ENCODE data around the gene WWC1. TPM values are rescaled to one million over a fixed set of nuclear protein-coding genes. Genes with fewer than 3 reads are reported as not detected.

Gene WWC1
- total and polyA plus RNA-seq, 2 donors = 0.66 to 6.0 TPM

DNA sequence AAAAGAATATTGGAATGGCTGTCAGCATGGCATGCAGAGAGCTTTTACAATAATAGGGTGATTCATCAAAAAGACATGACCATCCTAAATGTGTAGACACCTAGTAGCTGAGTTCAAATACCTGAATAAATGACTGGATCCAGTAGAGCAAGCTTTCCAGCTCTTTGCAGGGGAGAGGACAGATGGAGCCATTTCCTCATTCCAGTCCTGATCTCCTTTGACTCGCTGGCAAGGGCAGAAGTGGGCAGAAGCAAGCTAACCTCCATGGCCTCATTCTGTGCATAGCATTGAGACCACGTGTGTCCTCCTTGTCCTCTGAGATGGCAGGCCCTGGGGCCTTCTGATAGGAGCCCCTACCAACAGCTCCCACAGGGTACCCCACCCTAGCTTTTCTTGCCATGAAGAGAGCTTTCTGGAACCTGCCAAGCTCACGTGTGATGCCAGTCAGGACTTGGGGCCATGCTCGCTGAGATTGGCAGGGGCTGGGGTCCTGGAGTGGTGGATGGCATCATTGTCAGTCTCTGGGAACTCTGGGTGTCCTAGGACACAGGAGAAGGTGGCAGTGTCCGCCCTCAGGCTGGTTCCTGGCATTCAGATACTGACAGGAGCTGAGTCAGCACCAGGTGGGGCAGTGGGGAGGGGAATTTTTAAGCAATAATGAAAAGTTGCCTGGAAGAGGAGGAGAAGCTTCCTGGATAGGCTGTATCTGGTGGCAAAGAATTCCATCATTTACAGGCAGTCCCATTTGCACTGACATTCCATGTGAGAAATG lies 33.6 kb downstream of the WWC1 start:
- Histone ChIP-seq H3K27ac (ENCODE audit: low read depth in 1 of 2, low read length in 1 of 2) (no peak overlapping the region), H3K9me3 (ENCODE audit: control insufficient read depth in 2 of 2, insufficient read depth in 1 of 2, low read length in 1 of 2) (peaks cover 0 to 3% of the 10 kb centered on the region in 2 donors), H3K4me1 (ENCODE audit: control insufficient read depth in 2 of 2, insufficient read depth in 2 of 2, low read length in 2 of 2) (no peaks in the 10 kb centered on the region), H3K27me3 (ENCODE audit: control insufficient read depth in 2 of 2, insufficient read depth in 1 of 2, low read length in 1 of 2) (peaks cover 0 to 2% of the 10 kb centered on the region in 2 donors), H3K36me3 (ENCODE audit: control insufficient read depth in 2 of 2, insufficient read depth in 2 of 2, low read length in 1 of 2) (no peaks in the 10 kb centered on the region), H3K4me3 (ENCODE audit: low read length in 2 of 2) (no peak overlapping the region)
- WGBS = 86% methylated on average over 5 of the region's 5 CpGs
- DNase-seq (ENCODE audit: low read depth in 6 of 9, low spot score in 9 of 9) = no peak

DNA sequence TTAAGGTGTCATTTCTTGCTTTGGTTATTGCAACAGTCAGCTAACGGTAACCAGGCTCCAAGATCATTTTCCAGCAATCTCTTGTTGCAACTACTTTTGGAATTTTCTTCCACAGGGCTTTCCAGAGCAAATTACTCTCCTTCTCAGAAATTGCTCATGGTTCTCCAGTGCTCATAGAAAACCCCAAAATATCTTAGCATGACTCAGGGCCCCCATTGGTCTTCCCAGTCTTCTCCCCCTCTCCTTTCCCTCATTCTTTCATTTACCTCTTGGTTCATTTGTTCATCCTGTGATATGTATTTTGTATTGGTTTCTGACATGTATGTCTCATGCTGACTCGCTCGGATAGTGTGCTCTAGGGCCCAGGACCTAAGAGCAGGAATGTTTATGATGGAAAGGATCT lies 35.6 kb downstream of the WWC1 start:
- Histone ChIP-seq H3K36me3 (ENCODE audit: control insufficient read depth in 2 of 2, insufficient read depth in 2 of 2, low read length in 1 of 2) (no peaks in the 10 kb centered on the region), H3K27me3 (ENCODE audit: control insufficient read depth in 2 of 2, insufficient read depth in 1 of 2, low read length in 1 of 2) (peaks cover 0 to 7% of the 10 kb centered on the region in 2 donors), H3K4me1 (ENCODE audit: control insufficient read depth in 2 of 2, insufficient read depth in 2 of 2, low read length in 2 of 2) (no peaks in the 10 kb centered on the region), H3K9me3 (ENCODE audit: control insufficient read depth in 2 of 2, insufficient read depth in 1 of 2, low read length in 1 of 2) (peaks cover 0 to 3% of the 10 kb centered on the region in 2 donors), H3K27ac (ENCODE audit: low read depth in 1 of 2, low read length in 1 of 2) (no peak overlapping the region), H3K4me3 (ENCODE audit: low read length in 2 of 2) (no peak overlapping the region)
- DNase-seq (ENCODE audit: low read depth in 6 of 9, low spot score in 9 of 9) = no peak
- WGBS = 94% methylated on average over 3 of the region's 3 CpGs

DNA sequence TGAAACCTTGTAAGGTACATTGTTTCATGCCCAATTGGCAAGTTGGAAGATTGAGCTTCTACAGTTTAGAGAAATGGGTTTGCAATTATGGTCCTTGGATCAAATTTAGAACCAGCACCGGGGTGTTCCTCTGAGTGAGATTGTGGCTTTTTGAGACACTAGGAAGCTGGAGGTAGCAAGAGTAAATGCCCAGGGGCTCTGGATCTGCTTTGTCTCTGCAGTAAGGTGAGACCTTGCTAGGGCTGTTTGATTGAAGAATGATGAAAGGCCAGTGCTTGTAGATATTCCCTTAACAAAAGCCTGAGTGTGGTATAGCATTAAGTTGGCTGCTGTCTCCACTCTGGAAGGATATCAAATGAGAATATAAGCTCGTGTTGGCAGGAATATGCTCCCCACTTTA lies 36.0 kb downstream of the WWC1 start:
- no peak for DNase-seq (ENCODE audit: low read depth in 6 of 9, low spot score in 9 of 9)
- H3K4me1 ChIP-seq (ENCODE audit: control insufficient read depth in 2 of 2, insufficient read depth in 2 of 2, low read length in 2 of 2) = no peaks in the 10 kb centered on the region
- no peak overlapping the region for H3K4me3 ChIP-seq (ENCODE audit: low read length in 2 of 2)
- 85% methylated on average over 2 of the region's 2 CpGs for WGBS
- peaks cover 0 to 7% of the 10 kb centered on the region in 2 donors for H3K27me3 ChIP-seq (ENCODE audit: control insufficient read depth in 2 of 2, insufficient read depth in 1 of 2, low read length in 1 of 2)
- H3K36me3 ChIP-seq (ENCODE audit: control insufficient read depth in 2 of 2, insufficient read depth in 2 of 2, low read length in 1 of 2) = no peaks in the 10 kb centered on the region
- H3K9me3 ChIP-seq (ENCODE audit: control insufficient read depth in 2 of 2, insufficient read depth in 1 of 2, low read length in 1 of 2) = peaks cover 0 to 3% of the 10 kb centered on the region in 2 donors
- H3K27ac ChIP-seq (ENCODE audit: low read depth in 1 of 2, low read length in 1 of 2) = no peak overlapping the region

DNA sequence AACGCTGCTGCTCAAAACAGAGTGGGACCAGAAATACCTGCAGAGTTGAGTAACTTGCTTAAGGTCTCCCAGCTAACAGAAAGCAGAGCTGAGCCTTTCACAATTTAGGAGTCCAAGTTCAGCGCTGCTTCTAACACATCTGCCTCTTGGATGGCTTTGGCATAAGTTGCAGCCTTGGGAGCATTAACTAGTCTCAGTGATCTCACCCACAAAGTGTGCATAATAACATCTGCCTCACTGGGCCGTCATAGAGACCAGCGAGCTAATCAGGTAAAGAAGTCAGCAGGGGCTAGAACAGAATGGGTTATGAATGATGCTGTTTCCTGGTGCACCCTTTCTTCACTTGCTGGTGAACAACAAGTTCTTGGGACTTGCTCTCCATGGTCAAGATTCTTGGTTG lies 36.5 kb downstream of the WWC1 start:
- Histone ChIP-seq H3K9me3 (ENCODE audit: control insufficient read depth in 2 of 2, insufficient read depth in 1 of 2, low read length in 1 of 2) (peaks cover 0 to 3% of the 10 kb centered on the region in 2 donors), H3K27ac (ENCODE audit: low read depth in 1 of 2, low read length in 1 of 2) (no peak overlapping the region), H3K36me3 (ENCODE audit: control insufficient read depth in 2 of 2, insufficient read depth in 2 of 2, low read length in 1 of 2) (no peaks in the 10 kb centered on the region), H3K4me1 (ENCODE audit: control insufficient read depth in 2 of 2, insufficient read depth in 2 of 2, low read length in 2 of 2) (no peaks in the 10 kb centered on the region), H3K27me3 (ENCODE audit: control insufficient read depth in 2 of 2, insufficient read depth in 1 of 2, low read length in 1 of 2) (peaks cover 0 to 7% of the 10 kb centered on the region in 2 donors), H3K4me3 (ENCODE audit: low read length in 2 of 2) (no peak overlapping the region)
- no peak for DNase-seq (ENCODE audit: low read depth in 6 of 9, low spot score in 9 of 9)
- WGBS = 92% methylated on average over 4 of the region's 4 CpGs

DNA sequence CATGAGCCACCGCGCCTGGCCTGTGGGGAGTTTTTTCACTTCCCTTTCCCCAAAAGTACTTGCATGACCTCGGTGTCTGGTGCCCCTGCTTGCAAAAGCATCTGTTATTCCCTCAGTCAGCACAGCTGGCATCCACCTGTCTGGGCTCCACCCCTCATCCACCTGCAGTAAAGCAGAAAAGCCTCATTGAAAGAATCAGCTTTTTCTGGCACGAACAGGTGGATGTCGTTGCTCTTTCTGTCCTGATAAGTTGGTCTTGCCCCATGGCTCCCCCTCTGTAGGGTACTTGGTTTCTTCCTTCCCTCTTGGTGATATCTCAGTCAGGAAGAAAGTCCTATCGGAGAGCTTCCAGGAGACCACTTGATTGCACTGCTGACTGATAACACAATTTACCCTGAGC lies 37.4 kb downstream of the WWC1 start:
- Histone ChIP-seq H3K27me3 (ENCODE audit: control insufficient read depth in 2 of 2, insufficient read depth in 1 of 2, low read length in 1 of 2) (peaks cover 0 to 7% of the 10 kb centered on the region in 2 donors), H3K4me1 (ENCODE audit: control insufficient read depth in 2 of 2, insufficient read depth in 2 of 2, low read length in 2 of 2) (no peaks in the 10 kb centered on the region), H3K36me3 (ENCODE audit: control insufficient read depth in 2 of 2, insufficient read depth in 2 of 2, low read length in 1 of 2) (no peaks in the 10 kb centered on the region), H3K27ac (ENCODE audit: low read depth in 1 of 2, low read length in 1 of 2) (no peak overlapping the region), H3K4me3 (ENCODE audit: low read length in 2 of 2) (no peak overlapping the region), H3K9me3 (ENCODE audit: control insufficient read depth in 2 of 2, insufficient read depth in 1 of 2, low read length in 1 of 2) (peaks cover 0 to 3% of the 10 kb centered on the region in 2 donors)
- 10% methylated on average over 6 of the region's 6 CpGs for WGBS
- no peak for DNase-seq (ENCODE audit: low read depth in 6 of 9, low spot score in 9 of 9)

DNA sequence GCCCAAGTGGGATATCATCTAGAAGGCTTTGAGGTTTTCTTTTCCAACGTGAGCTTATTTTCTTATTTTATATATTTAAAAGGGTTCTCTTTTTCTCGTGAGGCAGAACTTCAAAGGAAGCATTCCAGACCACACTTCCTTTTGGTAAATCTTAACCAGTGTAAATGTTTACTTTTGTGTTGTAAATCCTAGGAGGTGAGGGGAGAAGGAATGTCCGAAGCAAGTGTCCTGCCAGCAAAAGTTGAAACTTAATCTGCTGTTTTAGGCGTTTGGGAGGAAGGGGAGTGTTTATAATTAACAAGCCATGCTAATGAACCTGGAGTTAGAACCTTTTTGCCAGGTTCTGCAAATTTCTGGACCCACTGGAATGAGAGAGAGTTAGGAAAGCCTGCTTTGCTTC lies 37.9 kb downstream of the WWC1 start:
- DNase-seq (ENCODE audit: low read depth in 6 of 9, low spot score in 9 of 9) = no peak
- 3% methylated on average over 4 of the region's 4 CpGs for WGBS
- H3K4me1 ChIP-seq (ENCODE audit: control insufficient read depth in 2 of 2, insufficient read depth in 2 of 2, low read length in 2 of 2) = no peaks in the 10 kb centered on the region
- H3K9me3 ChIP-seq (ENCODE audit: control insufficient read depth in 2 of 2, insufficient read depth in 1 of 2, low read length in 1 of 2) = peaks cover 0 to 3% of the 10 kb centered on the region in 2 donors
- peaks cover 0 to 7% of the 10 kb centered on the region in 2 donors for H3K27me3 ChIP-seq (ENCODE audit: control insufficient read depth in 2 of 2, insufficient read depth in 1 of 2, low read length in 1 of 2)
- no peak overlapping the region for H3K4me3 ChIP-seq (ENCODE audit: low read length in 2 of 2)
- H3K27ac ChIP-seq (ENCODE audit: low read depth in 1 of 2, low read length in 1 of 2) = no peak overlapping the region
- H3K36me3 ChIP-seq (ENCODE audit: control insufficient read depth in 2 of 2, insufficient read depth in 2 of 2, low read length in 1 of 2) = no peaks in the 10 kb centered on the region

DNA sequence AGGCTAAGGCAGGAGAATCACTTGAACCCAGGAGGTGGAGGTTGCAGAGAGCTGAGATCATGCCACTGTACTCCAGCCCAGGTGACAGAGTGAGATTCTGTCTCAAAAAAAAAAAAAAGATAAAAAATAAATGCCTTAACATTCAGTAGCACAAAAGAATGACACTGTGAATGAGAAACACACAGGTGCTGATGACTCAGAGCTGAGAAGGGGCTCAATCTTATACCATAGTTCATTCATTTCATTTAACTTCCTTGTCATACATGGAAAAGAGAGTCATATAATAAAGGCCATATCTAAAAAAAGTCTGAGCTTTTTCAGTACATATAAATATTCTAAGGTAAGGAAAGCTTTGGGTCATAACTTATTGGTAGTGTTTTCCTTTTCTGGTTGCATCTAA lies 40.6 kb downstream of the WWC1 start:
- no peak for DNase-seq (ENCODE audit: low read depth in 6 of 9, low spot score in 9 of 9)
- Histone ChIP-seq H3K27ac (ENCODE audit: low read depth in 1 of 2, low read length in 1 of 2) (no peak overlapping the region), H3K9me3 (ENCODE audit: control insufficient read depth in 2 of 2, insufficient read depth in 1 of 2, low read length in 1 of 2) (no peaks in the 10 kb centered on the region), H3K4me3 (ENCODE audit: low read length in 2 of 2) (no peak overlapping the region), H3K36me3 (ENCODE audit: control insufficient read depth in 2 of 2, insufficient read depth in 2 of 2, low read length in 1 of 2) (no peaks in the 10 kb centered on the region), H3K4me1 (ENCODE audit: control insufficient read depth in 2 of 2, insufficient read depth in 2 of 2, low read length in 2 of 2) (no peaks in the 10 kb centered on the region), H3K27me3 (ENCODE audit: control insufficient read depth in 2 of 2, insufficient read depth in 1 of 2, low read length in 1 of 2) (peaks cover 0 to 7% of the 10 kb centered on the region in 2 donors)

DNA sequence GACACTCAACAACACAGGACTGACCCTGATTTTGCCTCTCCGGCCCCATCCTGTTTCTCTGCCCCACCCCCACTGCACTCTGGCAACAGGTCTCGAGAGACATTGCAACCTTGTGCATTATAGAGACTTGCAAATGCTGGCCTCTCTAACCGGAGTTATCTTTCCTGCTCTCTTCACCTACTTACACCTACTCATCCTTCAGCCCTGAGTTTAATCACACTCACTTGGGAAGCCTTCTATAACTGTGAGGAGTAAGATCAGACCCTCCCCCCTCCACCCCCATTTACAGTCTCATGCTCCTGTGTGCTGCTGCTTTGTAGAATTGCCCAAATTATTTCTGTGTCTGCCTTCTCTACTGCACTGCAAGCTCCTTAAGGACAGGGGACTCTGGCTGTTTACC lies 42.8 kb downstream of the WWC1 start:
- Histone ChIP-seq H3K27me3 (ENCODE audit: control insufficient read depth in 2 of 2, insufficient read depth in 1 of 2, low read length in 1 of 2) (peaks cover 0 to 5% of the 10 kb centered on the region in 2 donors), H3K36me3 (ENCODE audit: control insufficient read depth in 2 of 2, insufficient read depth in 2 of 2, low read length in 1 of 2) (no peaks in the 10 kb centered on the region), H3K4me1 (ENCODE audit: control insufficient read depth in 2 of 2, insufficient read depth in 2 of 2, low read length in 2 of 2) (no peaks in the 10 kb centered on the region), H3K4me3 (ENCODE audit: low read length in 2 of 2) (no peak overlapping the region), H3K27ac (ENCODE audit: low read depth in 1 of 2, low read length in 1 of 2) (no peak overlapping the region), H3K9me3 (ENCODE audit: control insufficient read depth in 2 of 2, insufficient read depth in 1 of 2, low read length in 1 of 2) (no peaks in the 10 kb centered on the region)
- WGBS = 85% methylated on average over 3 of the region's 3 CpGs
- DNase-seq (ENCODE audit: low read depth in 6 of 9, low spot score in 9 of 9) = no peak

DNA sequence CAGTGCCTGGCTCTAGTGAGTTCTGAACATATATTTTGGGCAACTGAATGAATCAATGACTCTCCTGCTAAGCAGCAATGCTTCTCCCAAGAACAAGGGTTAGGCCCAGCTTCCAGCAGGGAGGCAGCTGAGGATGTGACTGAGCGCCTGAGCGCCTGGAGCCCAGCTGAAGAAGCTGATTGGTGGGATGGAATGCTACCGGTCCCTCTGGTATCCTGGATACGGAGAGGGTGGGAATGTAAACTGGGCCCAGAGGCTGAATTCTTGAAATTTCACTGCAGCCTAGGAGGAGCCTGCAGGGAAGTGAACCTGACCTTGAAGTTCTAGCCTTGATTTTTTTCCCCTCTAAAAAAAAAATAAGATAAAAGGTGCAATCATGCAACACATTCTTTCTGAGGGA lies 43.2 kb downstream of the WWC1 start:
- 91% methylated on average over 4 of the region's 4 CpGs for WGBS
- H3K4me3 ChIP-seq (ENCODE audit: low read length in 2 of 2) = no peak overlapping the region
- H3K4me1 ChIP-seq (ENCODE audit: control insufficient read depth in 2 of 2, insufficient read depth in 2 of 2, low read length in 2 of 2) = no peaks in the 10 kb centered on the region
- H3K9me3 ChIP-seq (ENCODE audit: control insufficient read depth in 2 of 2, insufficient read depth in 1 of 2, low read length in 1 of 2) = no peaks in the 10 kb centered on the region
- no peak for DNase-seq (ENCODE audit: low read depth in 6 of 9, low spot score in 9 of 9)
- H3K36me3 ChIP-seq (ENCODE audit: control insufficient read depth in 2 of 2, insufficient read depth in 2 of 2, low read length in 1 of 2) = no peaks in the 10 kb centered on the region
- no peak overlapping the region for H3K27ac ChIP-seq (ENCODE audit: low read depth in 1 of 2, low read length in 1 of 2)
- peaks cover 0 to 5% of the 10 kb centered on the region in 2 donors for H3K27me3 ChIP-seq (ENCODE audit: control insufficient read depth in 2 of 2, insufficient read depth in 1 of 2, low read length in 1 of 2)

Data from thymus (tissue), 11 donors.